ENCODE results near the gene CAVIN3. TPM values are rescaled to one million over a fixed set of nuclear protein-coding genes. Genes with fewer than 3 reads are reported as not detected.

CAVIN3 gene
- total RNA-seq, 1 experiment from 2014 or later, result not detected

- Histone ChIP-seq H3K4me1 (ENCODE audit: low read length) (no peaks in the 10 kb centered on the region), H3K4me2 (ENCODE audit: low read depth, low read length, poor library complexity, severe bottlenecking) (no peak overlapping the region), H3K9ac (ENCODE audit: low read length) (no peak overlapping the region), H3K9me2 (replicated peaks; ENCODE audit: insufficient read depth, low read length) (no peaks in the 10 kb centered on the region), H3K27ac (ENCODE audit: low read length) (no peak overlapping the region), H4K20me1 (ENCODE audit: insufficient read depth, low read depth, low read length) (no peaks in the 10 kb centered on the region), H3K4me3 (ENCODE audit: low read length) (no peak overlapping the region), H3K36me3 (ENCODE audit: insufficient read depth, low read length) (no peaks in the 10 kb centered on the region), H3K27me3 (ENCODE audit: low read length) (no peaks in the 10 kb centered on the region), H3K79me2 (ENCODE audit: low read length) (no peaks in the 10 kb centered on the region), H3K9me3 (ENCODE audit: low read length) (no peaks in the 10 kb centered on the region), H2AFZ (ENCODE audit: low read length) (no peak overlapping the region)
- no peak for DNase-seq
Observed at GRCh38 chr11:6333095-6333494, 12.8 kb upstream of the CAVIN3 start.

GRCh38 chr11:6332066-6332465, 11.8 kb upstream of the CAVIN3 start:
- no peak overlapping the region for H2AFZ ChIP-seq (ENCODE audit: low read length)
- H3K4me3 ChIP-seq (ENCODE audit: low read length), result no peak overlapping the region
- H3K4me2 ChIP-seq (ENCODE audit: low read depth, low read length, poor library complexity, severe bottlenecking), result no peak overlapping the region
- DNase-seq, result no peak
- no peaks in the 10 kb centered on the region for H3K4me1 ChIP-seq (ENCODE audit: low read length)
- H3K79me2 ChIP-seq (ENCODE audit: low read length), result no peaks in the 10 kb centered on the region
- no peaks in the 10 kb centered on the region for H3K9me2 ChIP-seq (replicated peaks; ENCODE audit: insufficient read depth, low read length)
- no peaks in the 10 kb centered on the region for H3K9me3 ChIP-seq (ENCODE audit: low read length)
- H4K20me1 ChIP-seq (ENCODE audit: insufficient read depth, low read depth, low read length), result no peaks in the 10 kb centered on the region
- no peaks in the 10 kb centered on the region for H3K36me3 ChIP-seq (ENCODE audit: insufficient read depth, low read length)
- H3K27ac ChIP-seq (ENCODE audit: low read length), result no peak overlapping the region
- H3K27me3 ChIP-seq (ENCODE audit: low read length), result no peaks in the 10 kb centered on the region
- no peak overlapping the region for H3K9ac ChIP-seq (ENCODE audit: low read length)

GRCh38 chr11:6328321-6328720, 8.0 kb upstream of the CAVIN3 start:
- Histone ChIP-seq H4K20me1 (ENCODE audit: insufficient read depth, low read depth, low read length) (no peaks in the 10 kb centered on the region), H3K79me2 (ENCODE audit: low read length) (no peaks in the 10 kb centered on the region), H3K4me1 (ENCODE audit: low read length) (no peaks in the 10 kb centered on the region), H3K9ac (ENCODE audit: low read length) (no peak overlapping the region), H3K27me3 (ENCODE audit: low read length) (no peaks in the 10 kb centered on the region), H3K36me3 (ENCODE audit: insufficient read depth, low read length) (no peaks in the 10 kb centered on the region), H3K4me3 (ENCODE audit: low read length) (no peak overlapping the region), H3K9me2 (replicated peaks; ENCODE audit: insufficient read depth, low read length) (no peaks in the 10 kb centered on the region), H3K9me3 (ENCODE audit: low read length) (no peaks in the 10 kb centered on the region), H2AFZ (ENCODE audit: low read length) (no peak overlapping the region), H3K4me2 (ENCODE audit: low read depth, low read length, poor library complexity, severe bottlenecking) (no peak overlapping the region), H3K27ac (ENCODE audit: low read length) (no peak overlapping the region)
- no peak for DNase-seq

- no peaks in the 10 kb centered on the region for H3K27me3 ChIP-seq (ENCODE audit: low read length)
- DNase-seq, result no peak
- H3K4me3 ChIP-seq (ENCODE audit: low read length), result no peak overlapping the region
- no peaks in the 10 kb centered on the region for H3K9me2 ChIP-seq (replicated peaks; ENCODE audit: insufficient read depth, low read length)
- no peak overlapping the region for H3K9ac ChIP-seq (ENCODE audit: low read length)
- H2AFZ ChIP-seq (ENCODE audit: low read length), result no peak overlapping the region
- H4K20me1 ChIP-seq (ENCODE audit: insufficient read depth, low read depth, low read length), result no peaks in the 10 kb centered on the region
- H3K4me2 ChIP-seq (ENCODE audit: low read depth, low read length, poor library complexity, severe bottlenecking), result no peak overlapping the region
- H3K79me2 ChIP-seq (ENCODE audit: low read length), result no peaks in the 10 kb centered on the region
- H3K36me3 ChIP-seq (ENCODE audit: insufficient read depth, low read length), result no peaks in the 10 kb centered on the region
- H3K9me3 ChIP-seq (ENCODE audit: low read length), result no peaks in the 10 kb centered on the region
- H3K4me1 ChIP-seq (ENCODE audit: low read length), result no peaks in the 10 kb centered on the region
- no peak overlapping the region for H3K27ac ChIP-seq (ENCODE audit: low read length)
Observed at GRCh38 chr11:6327806-6328205, 7.5 kb upstream of the CAVIN3 start.

- H3K79me2 ChIP-seq (ENCODE audit: low read length), result no peaks in the 10 kb centered on the region
- H3K9ac ChIP-seq (ENCODE audit: low read length), result no peak overlapping the region
- no peaks in the 10 kb centered on the region for H3K27me3 ChIP-seq (ENCODE audit: low read length)
- H3K4me2 ChIP-seq (ENCODE audit: low read depth, low read length, poor library complexity, severe bottlenecking), result no peak overlapping the region
- H2AFZ ChIP-seq (ENCODE audit: low read length), result no peak overlapping the region
- H3K9me3 ChIP-seq (ENCODE audit: low read length), result no peaks in the 10 kb centered on the region
- no peaks in the 10 kb centered on the region for H4K20me1 ChIP-seq (ENCODE audit: insufficient read depth, low read depth, low read length)
- no peaks in the 10 kb centered on the region for H3K4me1 ChIP-seq (ENCODE audit: low read length)
- no peak overlapping the region for H3K27ac ChIP-seq (ENCODE audit: low read length)
- H3K36me3 ChIP-seq (ENCODE audit: insufficient read depth, low read length), result no peaks in the 10 kb centered on the region
- no peak for DNase-seq
- H3K9me2 ChIP-seq (replicated peaks; ENCODE audit: insufficient read depth, low read length), result no peaks in the 10 kb centered on the region
- no peak overlapping the region for H3K4me3 ChIP-seq (ENCODE audit: low read length)
Observed at GRCh38 chr11:6326985-6327384, 6.7 kb upstream of the CAVIN3 start.

GRCh38 chr11:6326303-6326702, 6.0 kb upstream of the CAVIN3 start:
- Histone ChIP-seq H3K9ac (ENCODE audit: low read length) (no peak overlapping the region), H4K20me1 (ENCODE audit: insufficient read depth, low read depth, low read length) (no peaks in the 10 kb centered on the region), H3K36me3 (ENCODE audit: insufficient read depth, low read length) (no peaks in the 10 kb centered on the region), H3K4me3 (ENCODE audit: low read length) (no peak overlapping the region), H3K79me2 (ENCODE audit: low read length) (no peaks in the 10 kb centered on the region), H2AFZ (ENCODE audit: low read length) (no peak overlapping the region), H3K27ac (ENCODE audit: low read length) (no peak overlapping the region), H3K27me3 (ENCODE audit: low read length) (no peaks in the 10 kb centered on the region), H3K9me2 (replicated peaks; ENCODE audit: insufficient read depth, low read length) (no peaks in the 10 kb centered on the region), H3K4me2 (ENCODE audit: low read depth, low read length, poor library complexity, severe bottlenecking) (no peak overlapping the region), H3K9me3 (ENCODE audit: low read length) (no peaks in the 10 kb centered on the region), H3K4me1 (ENCODE audit: low read length) (no peaks in the 10 kb centered on the region)
- no peak for DNase-seq

GRCh38 chr11:6323291-6323905, 3.1 kb upstream of the CAVIN3 start:
- Histone ChIP-seq H3K27me3 (ENCODE audit: low read length) (no peaks in the 10 kb centered on the region), H3K9ac (ENCODE audit: low read length) (no peak overlapping the region), H3K9me3 (ENCODE audit: low read length) (no peaks in the 10 kb centered on the region), H4K20me1 (ENCODE audit: insufficient read depth, low read depth, low read length) (no peaks in the 10 kb centered on the region), H3K4me1 (ENCODE audit: low read length) (no peaks in the 10 kb centered on the region), H3K9me2 (replicated peaks; ENCODE audit: insufficient read depth, low read length) (no peaks in the 10 kb centered on the region), H3K27ac (ENCODE audit: low read length) (no peak overlapping the region), H3K4me2 (ENCODE audit: low read depth, low read length, poor library complexity, severe bottlenecking) (no peak overlapping the region), H3K79me2 (ENCODE audit: low read length) (no peaks in the 10 kb centered on the region), H3K4me3 (ENCODE audit: low read length) (no peak overlapping the region), H3K36me3 (ENCODE audit: insufficient read depth, low read length) (no peaks in the 10 kb centered on the region), H2AFZ (ENCODE audit: low read length) (no peak overlapping the region)
- DNase-seq, result no peak

- Histone ChIP-seq H3K27ac (ENCODE audit: low read length) (no peak overlapping the region), H3K4me3 (ENCODE audit: low read length) (no peak overlapping the region), H2AFZ (ENCODE audit: low read length) (no peak overlapping the region), H3K4me2 (ENCODE audit: low read depth, low read length, poor library complexity, severe bottlenecking) (no peak overlapping the region), H3K79me2 (ENCODE audit: low read length) (no peaks in the 10 kb centered on the region), H3K4me1 (ENCODE audit: low read length) (no peaks in the 10 kb centered on the region), H3K9me2 (replicated peaks; ENCODE audit: insufficient read depth, low read length) (no peaks in the 10 kb centered on the region), H4K20me1 (ENCODE audit: insufficient read depth, low read depth, low read length) (no peaks in the 10 kb centered on the region), H3K9me3 (ENCODE audit: low read length) (no peaks in the 10 kb centered on the region), H3K27me3 (ENCODE audit: low read length) (no peaks in the 10 kb centered on the region), H3K9ac (ENCODE audit: low read length) (no peak overlapping the region), H3K36me3 (ENCODE audit: insufficient read depth, low read length) (no peaks in the 10 kb centered on the region)
- DNase-seq, result no peak
Observed at GRCh38 chr11:6321961-6322362, 1.7 kb upstream of the CAVIN3 start.

GRCh38 chr11:6321356-6321755, 1.1 kb upstream of the CAVIN3 start:
- no peak overlapping the region for H3K9ac ChIP-seq (ENCODE audit: low read length)
- no peaks in the 10 kb centered on the region for H3K9me3 ChIP-seq (ENCODE audit: low read length)
- no peaks in the 10 kb centered on the region for H3K79me2 ChIP-seq (ENCODE audit: low read length)
- H3K27ac ChIP-seq (ENCODE audit: low read length), result no peak overlapping the region
- no peak overlapping the region for H3K4me3 ChIP-seq (ENCODE audit: low read length)
- H3K4me2 ChIP-seq (ENCODE audit: low read depth, low read length, poor library complexity, severe bottlenecking), result no peak overlapping the region
- no peaks in the 10 kb centered on the region for H3K9me2 ChIP-seq (replicated peaks; ENCODE audit: insufficient read depth, low read length)
- H3K27me3 ChIP-seq (ENCODE audit: low read length), result no peaks in the 10 kb centered on the region
- no peaks in the 10 kb centered on the region for H4K20me1 ChIP-seq (ENCODE audit: insufficient read depth, low read depth, low read length)
- H2AFZ ChIP-seq (ENCODE audit: low read length), result no peak overlapping the region
- DNase-seq, result no peak
- H3K36me3 ChIP-seq (ENCODE audit: insufficient read depth, low read length), result no peaks in the 10 kb centered on the region
- H3K4me1 ChIP-seq (ENCODE audit: low read length), result no peaks in the 10 kb centered on the region
